Head of caudate nucleus (tissue), 42 donors: ENCODE data around the gene FAM107B.
"Not testable (repeated sequence)": the region's sequence is repeated elsewhere in the genome, so short reads cannot be mapped to it uniquely, and the experiment has no call there.

Experiments used
- DNase-seq, 42 donors: peaks; one replicate each; pipeline versions ENCODE4 v3.0.0 to v3.0.0-alpha.2; 2020 to 2021; ENCODE audit warnings: mixed read lengths in 7 of 42
- intact Hi-C: fragments of 100-400 bp; cut with DNase I; formaldehyde crosslinking; loops from one replicate; pipeline ENCODE4 v1.15.0; 2022

The FAM107B gene

GRCh38 chr10:14774797-14775196, at the start of gene FAM107B:
FAM107B (minus strand) TSS chr10:14774897; CDS start chr10:14774663, 234 bp downstream.
- intact Hi-C loops: no loop called here
- DNase-seq: no peak

GRCh38 chr10:14823966-14824365, 49.3 kb upstream of the FAM107B start:
- intact Hi-C loops: loop anchor here (10.0 kb wide), 1 partner anchor 329 kb away; no protein-coding TSS in a partner anchor

GRCh38 chr10:14822879-14823755, 48.4 kb upstream of the FAM107B start:
- intact Hi-C loops: loop anchor here (10.0 kb wide), 1 partner anchor 328 kb away; no protein-coding TSS in a partner anchor
- peak in 33 of 42 donors; percentile 15 to 74 (median 49) for DNase-seq

More at GRCh38 chr10:14823966-14824365, 49.3 kb upstream of the FAM107B start:
- DNase-seq: no peak

GRCh38 chr10:14821635-14822375, 47.1 kb upstream of the FAM107B start:
- intact Hi-C loops: loop anchor here (10.0 kb wide), 1 partner anchor 327 kb away; no protein-coding TSS in a partner anchor
- DNase-seq: no peak

- intact Hi-C loops: loop anchor here (10.0 kb wide), 1 partner anchor 326 kb away; no protein-coding TSS in a partner anchor
These were observed 46.1 kb upstream of the FAM107B start for GRCh38 chr10:14820775-14821154.

GRCh38 chr10:14820010-14820774, 45.5 kb upstream of the FAM107B start:
- peak in 18 of 42 donors; percentile 8 to 70 (median 27) for DNase-seq
- intact Hi-C loops: loop anchor here (10.0 kb wide), 1 partner anchor 325 kb away; no protein-coding TSS in a partner anchor

More at GRCh38 chr10:14820775-14821154, 46.1 kb upstream of the FAM107B start:
- no peak for DNase-seq

GRCh38 chr10:14816717-14817116, 42.0 kb upstream of the FAM107B start:
- DNase-seq, intact Hi-C loops: not testable (repeated sequence)

GRCh38 chr10:14815681-14816080, 41.0 kb upstream of the FAM107B start:
- DNase-seq: no peak
- intact Hi-C loops: no loop called here

GRCh38 chr10:14812271-14812670, 37.6 kb upstream of the FAM107B start:
- intact Hi-C loops: no loop called here
- no peak for DNase-seq

GRCh38 chr10:14810969-14811953, 36.6 kb upstream of the FAM107B start:
- intact Hi-C loops: no loop called here
- DNase-seq: no peak

- intact Hi-C loops: no loop called here
- no peak for DNase-seq
These were observed 31.6 kb upstream of the FAM107B start for GRCh38 chr10:14806318-14806717.

GRCh38 chr10:14803827-14804226, 29.1 kb upstream of the FAM107B start:
- no peak for DNase-seq
- intact Hi-C loops: no loop called here

GRCh38 chr10:14801723-14802122, 27.0 kb upstream of the FAM107B start:
- intact Hi-C loops: no loop called here
- DNase-seq: no peak

GRCh38 chr10:14800397-14800796, 25.7 kb upstream of the FAM107B start:
- no peak for DNase-seq

GRCh38 chr10:14798636-14799035, 23.9 kb upstream of the FAM107B start:
- DNase-seq: no peak
- intact Hi-C loops: no loop called here

More at GRCh38 chr10:14800397-14800796, 25.7 kb upstream of the FAM107B start:
- intact Hi-C loops: no loop called here

- DNase-seq: no peak
- intact Hi-C loops: no loop called here
These were observed 13.2 kb upstream of the FAM107B start for GRCh38 chr10:14787938-14788337.

GRCh38 chr10:14784459-14785055, 9.9 kb upstream of the FAM107B start:
- intact Hi-C loops: no loop called here
- no peak for DNase-seq
